Activated CD8-positive, alpha-beta memory T cell treated with anti-CD3 and anti-CD28 coated beads for 4 hours (primary cell): ENCODE measurements around the gene SLC28A1.

Experiments used
- DNase-seq, 2 donors: peaks; one replicate each; pipeline ENCODE4 v3.0.0-alpha.2; 2020; ENCODE audit warnings: low read depth in 2 of 2

SLC28A1 gene

DNA sequence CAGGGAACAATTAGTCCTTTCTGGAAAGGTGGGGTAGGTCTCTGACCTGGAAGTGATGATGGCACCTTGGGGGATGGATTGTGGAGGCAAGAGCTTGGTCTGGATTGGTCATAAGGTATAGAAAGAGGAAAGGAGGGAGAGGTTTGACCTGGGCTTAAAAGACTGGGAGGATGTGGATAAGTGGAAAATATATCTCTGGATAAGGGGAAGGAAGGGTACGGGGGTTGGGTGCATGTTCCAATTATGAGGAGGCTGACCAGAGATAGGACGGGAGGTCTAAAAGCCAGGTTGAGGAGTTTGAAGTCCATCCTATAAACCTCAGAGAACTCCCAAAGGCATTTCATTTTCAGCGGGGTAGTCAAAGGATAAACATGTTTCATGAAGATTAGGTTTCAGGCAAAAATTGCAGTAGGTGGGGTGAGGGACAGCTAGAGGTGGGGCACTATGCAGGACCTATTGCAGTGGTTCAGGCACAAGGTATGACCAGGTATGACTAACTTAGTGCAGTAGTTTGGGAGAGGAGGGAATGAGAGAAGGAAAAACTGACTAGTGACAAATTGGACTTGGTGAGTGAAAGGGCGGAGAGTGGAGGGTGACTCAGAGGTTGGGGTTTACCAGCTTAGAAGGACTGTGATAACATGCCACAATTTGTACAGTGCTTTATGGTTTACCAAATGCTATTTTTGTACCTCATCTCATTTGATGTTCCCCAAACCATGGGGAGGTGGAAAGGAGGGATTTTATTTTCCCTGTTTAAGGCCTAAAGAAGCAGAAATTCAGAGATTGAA lies 107.9 kb downstream of the SLC28A1 start:
- DNase-seq: peak; percentile 18 to 36
